Mammary epithelial cell (primary cell): ENCODE measurements around the gene SHC2.

Source experiments
- EZH2 ChIP-seq: IDR thresholded peaks from 2 replicates; pipeline ENCODE4 v1.6.1; 2012; ENCODE audit warnings: low read length, inconsistent platforms, borderline replicate concordance
- TF ChIP-seq, protein P1 (sequence below), 2 donors: IDR thresholded peaks in 1 of 2; conservative IDR thresholded peaks in 1 of 2; 2 replicates each; pipeline ENCODE4 v1.5.1; 2011 to 2012; ENCODE audit warnings: inconsistent platforms in 2 of 2, low read length in 2 of 2, mild to moderate bottlenecking in 2 of 2, control low read depth in 1 of 2, low read depth in 1 of 2; ENCODE audit not compliant: insufficient read depth in 1 of 2; ENCODE audit errors: extremely low read depth in 1 of 2

GRCh38 chr19:472005-472858, 11.4 kb upstream of the SHC2 start:
- TF ChIP-seq, protein P1, sequence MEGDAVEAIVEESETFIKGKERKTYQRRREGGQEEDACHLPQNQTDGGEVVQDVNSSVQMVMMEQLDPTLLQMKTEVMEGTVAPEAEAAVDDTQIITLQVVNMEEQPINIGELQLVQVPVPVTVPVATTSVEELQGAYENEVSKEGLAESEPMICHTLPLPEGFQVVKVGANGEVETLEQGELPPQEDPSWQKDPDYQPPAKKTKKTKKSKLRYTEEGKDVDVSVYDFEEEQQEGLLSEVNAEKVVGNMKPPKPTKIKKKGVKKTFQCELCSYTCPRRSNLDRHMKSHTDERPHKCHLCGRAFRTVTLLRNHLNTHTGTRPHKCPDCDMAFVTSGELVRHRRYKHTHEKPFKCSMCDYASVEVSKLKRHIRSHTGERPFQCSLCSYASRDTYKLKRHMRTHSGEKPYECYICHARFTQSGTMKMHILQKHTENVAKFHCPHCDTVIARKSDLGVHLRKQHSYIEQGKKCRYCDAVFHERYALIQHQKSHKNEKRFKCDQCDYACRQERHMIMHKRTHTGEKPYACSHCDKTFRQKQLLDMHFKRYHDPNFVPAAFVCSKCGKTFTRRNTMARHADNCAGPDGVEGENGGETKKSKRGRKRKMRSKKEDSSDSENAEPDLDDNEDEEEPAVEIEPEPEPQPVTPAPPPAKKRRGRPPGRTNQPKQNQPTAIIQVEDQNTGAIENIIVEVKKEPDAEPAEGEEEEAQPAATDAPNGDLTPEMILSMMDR (conservative IDR thresholded peaks at IDR 0.05 in 1 of 2, IDR thresholded peaks at IDR 0.05 in 1 of 2; ENCODE audit: extremely low read depth in 1 of 2, insufficient read depth in 1 of 2, low read depth in 1 of 2, low read length in 2 of 2): no peak
- no peak for TF ChIP-seq EZH2
